Endodermal cell (in vitro differentiated cells): ENCODE measurements around the gene HHATL. TPM values are rescaled to one million over a fixed set of nuclear protein-coding genes. Genes with fewer than 3 reads are reported as not detected.

Experiments used
- DNase-seq: peaks from one replicate; pipeline ENCODE4 v3.0.0-alpha.2; 2017
- H3K27ac ChIP-seq: 2 replicates; pipeline ENCODE4 v1.5.1; 2013; ENCODE audit warnings: mild to moderate bottlenecking, low read depth, low read length, moderate library complexity
- H3K27me3 ChIP-seq: 2 replicates; pipeline ENCODE4 v1.6.1; 2013; ENCODE audit warnings: mild to moderate bottlenecking, low read length, moderate library complexity; ENCODE audit not compliant: insufficient read depth, control insufficient read depth, poor library complexity, severe bottlenecking
- H3K36me3 ChIP-seq: 2 replicates; pipeline ENCODE4 v1.7.0; 2013; ENCODE audit warnings: mild to moderate bottlenecking, low read length, moderate library complexity; ENCODE audit not compliant: control insufficient read depth, insufficient read depth
- H3K4me1 ChIP-seq: one replicate; pipeline ENCODE4 v1.7.0; 2013; ENCODE audit warnings: low read length; ENCODE audit not compliant: control insufficient read depth, insufficient read depth
- H3K4me3 ChIP-seq: 2 replicates; pipeline ENCODE4 v1.5.1; 2013; ENCODE audit warnings: mild to moderate bottlenecking, low read length, moderate library complexity
- H3K9ac ChIP-seq: 2 replicates; pipeline ENCODE4 v1.6.1; 2013; ENCODE audit warnings: mild to moderate bottlenecking, low read length, moderate library complexity; ENCODE audit not compliant: poor library complexity, severe bottlenecking; ENCODE audit errors: extremely low read depth
- H3K9me3 ChIP-seq: 2 replicates; pipeline ENCODE4 v1.6.1; 2013; ENCODE audit warnings: mild to moderate bottlenecking, low read length, moderate library complexity; ENCODE audit not compliant: control insufficient read depth
- H3K27ac Mint-ChIP-seq: 2 replicates; pipeline ENCODE4 v1.8.0; 2020; ENCODE audit warnings: mixed read lengths
- H3K27me3 Mint-ChIP-seq: 2 replicates; pipeline ENCODE4 v1.8.0; 2021; ENCODE audit warnings: mild to moderate bottlenecking, mixed read lengths; ENCODE audit not compliant: insufficient read depth
- H3K36me3 Mint-ChIP-seq: 2 replicates; pipeline ENCODE4 v1.8.0; 2020; ENCODE audit warnings: low read depth, mixed read lengths
- H3K4me1 Mint-ChIP-seq: 2 replicates; pipeline ENCODE4 v1.8.0; 2020; ENCODE audit warnings: mixed read lengths
- H3K4me3 Mint-ChIP-seq: 2 replicates; pipeline ENCODE4 v1.8.0; 2020; ENCODE audit warnings: mild to moderate bottlenecking, moderate library complexity, mixed read lengths
- H3K9me3 Mint-ChIP-seq: 2 replicates; pipeline ENCODE4 v1.8.0; 2020; ENCODE audit warnings: mild to moderate bottlenecking, mixed read lengths
- WGBS, 2 experiments: methylation state at CpG; one replicate each; pipeline versions ENCODE4 v1.1.5 to v1.1.7; 2013; ENCODE audit warnings: missing lambda C conversion rate in 2 of 2, mixed read lengths in 1 of 2; ENCODE audit not compliant: insufficient coverage in 1 of 2, insufficient read length in 1 of 2; 5-methylcytosine and 5-hydroxymethylcytosine counted together
- total RNA-seq, 2 donors: library from RNA; stranded (reverse); fragmentation: NEBNext Ultra II Directional in 1 of 2; extraction: Animal tissue kit (Norgen Biotek cat#: 25700) in 1 of 2; gene quantifications; 2 replicates in 1 of 2; 3 replicates in 1 of 2; pipeline ENCODE4 v1.2.1, GENCODE V29; 2021
- TF ChIP-seq, protein P1 (sequence below): fragments of 200-600 bp; sonication (generic); conservative IDR thresholded peaks from 2 replicates; pipeline ENCODE4 v1.5.0; 2021; ENCODE audit warnings: antibody characterized with exemption, mild to moderate bottlenecking

HHATL gene
- total RNA-seq, 2 donors from 2014 or later = not detected

DNA sequence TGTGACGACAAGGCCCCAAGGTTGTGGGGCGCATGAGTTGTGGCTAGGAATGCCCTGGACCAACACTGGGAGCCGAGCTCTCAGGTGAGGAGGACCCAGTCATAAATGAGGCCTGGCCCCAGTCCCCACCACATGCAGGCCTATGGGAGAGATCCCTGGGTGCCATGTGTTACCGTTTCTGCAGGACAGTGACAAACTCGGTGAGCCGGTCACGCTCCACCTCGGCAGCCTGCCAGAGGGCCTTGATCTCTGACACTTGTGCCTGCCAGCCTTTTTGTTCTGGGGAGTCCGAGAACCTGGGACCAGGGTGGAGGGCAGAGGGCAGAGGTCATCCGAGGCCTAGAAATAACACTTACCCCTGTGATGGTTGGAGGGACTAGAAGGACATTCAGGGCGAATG, 27.7 kb upstream of the HHATL start:
- 81 to 98% methylated on average over 6 to 11 of the region's 11 CpGs for WGBS, 2 experiments
- H3K27ac ChIP-seq = no peak overlapping the region
- no peaks in the 10 kb centered on the region for H3K9me3 ChIP-seq
- peaks cover 28% of the 10 kb centered on the region for H3K4me1 Mint-ChIP-seq
- no peaks in the 10 kb centered on the region for H3K4me1 ChIP-seq
- no peaks in the 10 kb centered on the region for H3K36me3 Mint-ChIP-seq
- no peaks in the 10 kb centered on the region for H3K9me3 Mint-ChIP-seq
- no peaks in the 10 kb centered on the region for H3K36me3 ChIP-seq
- H3K9ac ChIP-seq = no peak overlapping the region
- no peak overlapping the region for H3K4me3 Mint-ChIP-seq
- no peaks in the 10 kb centered on the region for H3K27me3 ChIP-seq
- no peak for DNase-seq
- peaks cover 3% of the 10 kb centered on the region for H3K27me3 Mint-ChIP-seq
- TF ChIP-seq, protein P1, sequence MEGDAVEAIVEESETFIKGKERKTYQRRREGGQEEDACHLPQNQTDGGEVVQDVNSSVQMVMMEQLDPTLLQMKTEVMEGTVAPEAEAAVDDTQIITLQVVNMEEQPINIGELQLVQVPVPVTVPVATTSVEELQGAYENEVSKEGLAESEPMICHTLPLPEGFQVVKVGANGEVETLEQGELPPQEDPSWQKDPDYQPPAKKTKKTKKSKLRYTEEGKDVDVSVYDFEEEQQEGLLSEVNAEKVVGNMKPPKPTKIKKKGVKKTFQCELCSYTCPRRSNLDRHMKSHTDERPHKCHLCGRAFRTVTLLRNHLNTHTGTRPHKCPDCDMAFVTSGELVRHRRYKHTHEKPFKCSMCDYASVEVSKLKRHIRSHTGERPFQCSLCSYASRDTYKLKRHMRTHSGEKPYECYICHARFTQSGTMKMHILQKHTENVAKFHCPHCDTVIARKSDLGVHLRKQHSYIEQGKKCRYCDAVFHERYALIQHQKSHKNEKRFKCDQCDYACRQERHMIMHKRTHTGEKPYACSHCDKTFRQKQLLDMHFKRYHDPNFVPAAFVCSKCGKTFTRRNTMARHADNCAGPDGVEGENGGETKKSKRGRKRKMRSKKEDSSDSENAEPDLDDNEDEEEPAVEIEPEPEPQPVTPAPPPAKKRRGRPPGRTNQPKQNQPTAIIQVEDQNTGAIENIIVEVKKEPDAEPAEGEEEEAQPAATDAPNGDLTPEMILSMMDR = no peak
- H3K27ac Mint-ChIP-seq = no peak overlapping the region
- no peak overlapping the region for H3K4me3 ChIP-seq

DNA sequence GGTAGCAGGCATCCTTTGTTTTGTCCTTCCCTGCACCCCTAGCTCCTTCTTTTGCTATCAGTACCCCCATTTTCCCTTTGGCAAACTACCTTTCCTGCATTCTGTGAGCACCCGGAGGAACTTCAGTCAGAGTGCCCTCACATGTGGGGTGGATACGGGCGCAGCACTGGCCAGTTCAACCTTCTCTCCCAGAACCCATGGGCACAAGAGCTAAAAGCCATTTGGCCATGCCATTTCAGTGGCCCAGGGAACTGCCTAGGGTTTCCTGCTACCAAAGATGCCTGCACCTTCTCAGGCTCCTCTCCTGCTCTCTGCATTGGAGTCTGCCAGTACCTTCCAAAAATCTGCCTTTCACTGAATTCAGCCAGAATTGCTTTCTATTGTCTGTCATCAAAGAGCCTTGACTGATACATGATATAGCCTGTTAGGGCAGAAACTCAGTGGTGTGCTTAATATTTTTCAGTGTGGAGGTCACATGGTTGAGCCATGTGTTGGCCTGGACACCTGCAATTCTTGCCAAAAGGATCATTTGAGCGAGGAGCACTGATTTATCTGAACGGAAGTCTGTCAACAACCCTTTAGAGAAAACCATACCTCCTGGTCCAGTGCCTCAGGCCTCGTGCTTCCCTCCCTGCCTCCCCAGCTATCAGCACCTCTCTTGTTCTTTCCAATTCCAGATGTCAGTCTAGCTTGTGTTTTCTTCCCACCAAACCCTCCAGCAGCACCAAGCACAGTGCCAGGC, 27.0 kb upstream of the HHATL start:
- 90 to 95% methylated on average over 6 of the region's 6 CpGs for WGBS, 2 experiments
- Histone ChIP-seq H3K9me3 (no peaks in the 10 kb centered on the region), H3K4me3 (no peak overlapping the region), H3K27me3 (no peaks in the 10 kb centered on the region), H3K4me1 (no peaks in the 10 kb centered on the region), H3K36me3 (no peaks in the 10 kb centered on the region), H3K27ac (no peak overlapping the region), H3K9ac (no peak overlapping the region)
- no peak overlapping the region for H3K27ac Mint-ChIP-seq
- TF ChIP-seq, protein P1 = no peak
- peaks cover 3% of the 10 kb centered on the region for H3K27me3 Mint-ChIP-seq
- H3K4me3 Mint-ChIP-seq = no peak overlapping the region
- H3K9me3 Mint-ChIP-seq = no peaks in the 10 kb centered on the region
- DNase-seq = no peak
- H3K36me3 Mint-ChIP-seq = no peaks in the 10 kb centered on the region
- peaks cover 22% of the 10 kb centered on the region for H3K4me1 Mint-ChIP-seq

DNA sequence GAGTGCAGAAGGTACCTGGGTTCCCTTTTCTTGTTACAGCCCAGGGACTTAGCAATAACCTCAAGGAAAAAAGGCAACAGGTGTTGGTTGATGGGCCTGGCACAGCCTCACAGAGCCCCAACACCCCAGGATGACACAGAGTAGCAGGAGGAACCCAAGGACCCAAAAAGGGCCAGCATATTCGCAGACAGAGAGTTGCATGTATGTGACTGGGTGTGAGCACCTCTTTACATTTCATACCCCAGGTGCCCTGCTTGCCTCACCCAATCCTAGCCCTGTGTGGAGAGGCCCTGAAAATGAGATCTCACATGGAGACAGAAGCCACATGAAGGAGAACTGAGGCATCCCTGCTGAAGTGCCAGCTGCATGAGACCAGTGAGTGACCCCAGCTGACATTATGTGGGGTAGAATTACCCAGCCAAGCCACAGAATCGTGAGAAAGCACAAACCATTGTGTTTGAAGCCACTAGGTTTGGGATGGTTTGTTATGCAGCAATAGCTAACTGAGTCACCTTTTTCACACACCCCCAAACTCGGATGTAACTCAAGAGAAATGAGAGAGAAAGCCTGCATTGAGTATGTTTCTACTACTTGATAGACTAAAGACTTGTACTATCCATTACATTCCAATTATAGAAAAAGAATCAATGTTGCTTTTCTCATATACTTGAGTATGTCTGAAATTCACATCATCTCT, 26.2 kb upstream of the HHATL start:
- no peaks in the 10 kb centered on the region for H3K9me3 Mint-ChIP-seq
- TF ChIP-seq, protein P1 = no peak
- peaks cover 3% of the 10 kb centered on the region for H3K27me3 Mint-ChIP-seq
- Histone ChIP-seq H3K36me3 (no peaks in the 10 kb centered on the region), H3K9ac (no peak overlapping the region), H3K4me1 (no peaks in the 10 kb centered on the region), H3K9me3 (no peaks in the 10 kb centered on the region), H3K27me3 (no peaks in the 10 kb centered on the region), H3K27ac (no peak overlapping the region), H3K4me3 (no peak overlapping the region)
- H3K4me3 Mint-ChIP-seq = no peak overlapping the region
- DNase-seq = no peak
- H3K36me3 Mint-ChIP-seq = no peaks in the 10 kb centered on the region
- peaks cover 22% of the 10 kb centered on the region for H3K4me1 Mint-ChIP-seq
- H3K27ac Mint-ChIP-seq = no peak overlapping the region
- 85 to 93% methylated on average over 2 to 3 of the region's 3 CpGs for WGBS, 2 experiments
